Hematopoietic multipotent progenitor cell treated with erythropoietin and hydrocortisone succinate and interleukin-3 and kit ligand, for 4 days (in vitro differentiated cells): ENCODE measurements around the gene PNPT1.
A peak's percentile ranks its signal among the peaks of the same experiment; 100 is the strongest.
"Not testable (repeated sequence)": the region's sequence is repeated elsewhere in the genome, so short reads cannot be mapped to it uniquely, and the experiment has no call there.

Experiments used
- DNase-seq: peaks from one replicate; pipeline ENCODE4 v3.0.0-alpha.2; 2015

PNPT1 gene

DNA sequence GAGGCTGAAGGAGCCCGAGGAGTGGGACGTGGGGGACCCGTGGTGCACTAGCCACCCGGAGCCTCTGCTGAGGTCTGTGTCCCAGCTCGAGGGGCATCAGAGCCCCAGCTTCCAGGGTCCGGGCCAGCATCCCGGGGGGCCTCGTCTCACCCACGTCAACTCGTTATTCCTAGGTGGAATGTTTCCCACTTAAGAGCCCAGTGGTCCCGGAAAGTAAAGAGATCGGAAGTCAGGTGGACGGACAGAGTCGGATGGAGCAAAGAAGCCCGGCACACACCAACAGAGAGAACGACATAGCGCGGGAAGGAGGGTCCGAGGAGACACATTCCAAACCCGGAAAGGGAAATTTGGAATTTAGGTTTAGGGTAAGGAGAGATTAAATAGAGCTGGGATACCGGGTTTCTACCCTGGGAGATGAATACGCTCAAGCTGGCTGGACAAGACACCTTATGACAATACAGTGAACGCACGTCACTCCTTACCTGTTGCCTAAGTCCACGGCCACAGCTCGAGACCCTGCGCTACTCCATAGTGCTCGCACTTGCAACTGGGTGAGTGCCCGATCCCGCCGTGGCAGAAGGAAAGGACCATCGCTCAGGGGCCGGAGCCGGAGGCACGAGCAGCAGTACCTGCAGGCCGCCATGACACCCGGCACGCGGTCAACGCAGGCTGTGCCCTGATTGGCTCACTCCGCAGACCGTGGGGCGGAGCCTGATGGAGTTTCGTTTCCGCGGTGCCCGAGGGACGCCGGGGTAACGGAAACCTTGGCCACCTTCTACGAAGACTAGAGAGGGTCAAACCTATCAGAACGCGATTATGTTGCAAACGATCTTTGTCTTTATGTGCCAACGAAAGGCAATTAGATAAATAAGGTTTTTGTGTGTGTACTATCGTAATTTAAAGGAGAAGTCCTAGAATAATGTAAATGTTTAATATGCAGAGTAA is at the start of gene PNPT1:
Gene PNPT1, minus strand, starts transcription at position 664 of the 945 bp plus-strand sequence. Its CDS starts 21 bp downstream, at position 643.
- peak; percentile 99 for DNase-seq

DNA sequence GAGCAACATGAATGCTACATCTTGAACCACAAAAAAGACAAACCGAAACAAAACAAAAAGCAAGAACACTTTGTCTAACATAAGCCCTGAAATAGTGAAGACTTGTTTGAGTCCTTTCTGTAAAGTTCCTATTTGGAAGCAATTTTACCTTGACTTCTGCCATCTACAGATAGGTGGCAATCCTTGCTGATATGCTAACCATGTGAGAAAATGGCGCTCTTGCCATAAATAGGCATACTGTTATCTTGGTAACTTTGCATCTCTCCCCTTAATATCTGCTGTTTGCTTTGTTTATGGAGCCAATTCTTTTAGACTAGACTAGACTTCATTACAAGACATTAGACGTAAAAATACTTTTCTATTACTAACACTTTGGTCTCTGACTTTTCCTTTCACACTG is 49.4 kb upstream of the PNPT1 start:
- DNase-seq: no peak

DNA sequence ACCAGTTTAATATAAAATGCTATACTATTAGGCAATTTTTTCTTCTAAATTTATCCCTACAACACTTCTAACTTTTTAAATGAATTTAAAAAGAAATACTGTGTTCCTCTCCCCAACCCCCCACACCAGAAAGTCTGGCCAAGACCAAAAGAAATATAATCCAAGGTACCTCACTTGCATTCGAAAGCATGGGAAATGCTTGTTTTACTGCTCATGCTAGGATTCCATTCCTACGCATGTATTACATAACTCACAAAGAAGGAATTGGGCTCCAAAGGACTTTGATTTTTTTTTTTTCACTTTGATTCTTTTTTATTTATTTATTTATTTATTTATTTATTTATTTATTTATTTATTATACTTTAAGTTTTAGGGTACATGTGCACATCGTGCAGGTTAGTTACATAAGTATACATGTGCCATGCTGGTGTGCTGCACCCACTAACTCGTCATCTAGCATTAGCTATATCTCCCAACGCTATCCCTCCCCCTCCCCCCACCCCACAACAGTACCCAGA is 42.4 kb upstream of the PNPT1 start:
- not testable (repeated sequence) for DNase-seq

DNA sequence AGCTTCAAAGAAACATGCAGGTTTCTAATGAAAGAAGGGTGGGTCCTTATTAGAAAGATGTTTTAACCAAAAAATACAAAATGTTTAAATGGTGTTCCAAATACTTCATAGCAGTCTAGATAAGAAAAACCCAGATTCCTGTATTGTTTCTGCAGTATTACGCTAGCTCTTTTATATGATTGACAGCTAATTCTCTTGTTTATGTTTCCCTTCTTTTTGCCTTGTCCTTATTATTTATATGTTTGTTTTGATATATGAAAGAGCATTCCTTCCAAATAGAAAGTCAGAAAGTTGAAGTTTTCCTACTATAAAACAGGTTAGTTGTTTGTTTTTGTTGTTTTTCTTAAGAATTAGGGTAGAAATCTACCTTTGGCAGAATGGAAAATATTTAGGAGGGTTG is 41.1 kb upstream of the PNPT1 start:
- DNase-seq: no peak

DNA sequence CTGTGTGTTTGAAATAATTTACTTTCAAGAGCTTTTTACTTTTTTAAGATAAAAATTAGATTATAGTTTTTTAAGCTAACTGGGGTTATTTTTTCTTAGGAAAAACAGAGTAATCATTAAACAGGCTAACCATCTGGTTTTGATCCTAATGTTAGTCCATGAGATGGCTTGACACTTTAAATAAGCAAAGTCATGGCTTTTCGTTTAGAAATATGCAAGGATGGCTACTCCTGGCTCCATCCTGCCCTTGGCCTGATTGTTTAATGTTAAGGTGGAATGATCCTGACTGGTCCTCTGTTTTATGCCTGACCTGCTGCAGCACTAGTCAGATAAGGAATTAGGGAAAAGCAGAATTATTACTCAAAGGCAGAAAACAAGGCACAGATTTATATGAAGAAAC is 39.7 kb upstream of the PNPT1 start:
- no peak for DNase-seq

DNA sequence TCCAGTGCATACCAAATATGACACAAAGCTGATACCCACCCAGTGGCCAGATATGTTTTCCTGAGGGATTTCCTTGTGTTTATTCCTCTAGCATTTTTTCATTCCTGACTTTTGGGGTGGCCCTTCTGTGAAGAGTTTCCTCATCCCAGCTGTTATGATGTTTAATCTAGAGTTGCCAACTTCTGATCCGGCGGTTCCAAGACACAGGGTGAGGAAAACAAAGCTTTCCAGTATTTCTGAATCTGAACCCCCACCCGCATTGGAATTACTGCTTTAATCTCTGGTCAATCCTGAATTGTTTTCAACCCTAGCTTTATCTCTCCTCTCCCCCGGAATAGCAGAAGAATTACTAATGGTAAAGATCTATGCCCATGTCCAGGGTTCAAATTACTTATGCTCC is 39.2 kb upstream of the PNPT1 start:
- DNase-seq: no peak

DNA sequence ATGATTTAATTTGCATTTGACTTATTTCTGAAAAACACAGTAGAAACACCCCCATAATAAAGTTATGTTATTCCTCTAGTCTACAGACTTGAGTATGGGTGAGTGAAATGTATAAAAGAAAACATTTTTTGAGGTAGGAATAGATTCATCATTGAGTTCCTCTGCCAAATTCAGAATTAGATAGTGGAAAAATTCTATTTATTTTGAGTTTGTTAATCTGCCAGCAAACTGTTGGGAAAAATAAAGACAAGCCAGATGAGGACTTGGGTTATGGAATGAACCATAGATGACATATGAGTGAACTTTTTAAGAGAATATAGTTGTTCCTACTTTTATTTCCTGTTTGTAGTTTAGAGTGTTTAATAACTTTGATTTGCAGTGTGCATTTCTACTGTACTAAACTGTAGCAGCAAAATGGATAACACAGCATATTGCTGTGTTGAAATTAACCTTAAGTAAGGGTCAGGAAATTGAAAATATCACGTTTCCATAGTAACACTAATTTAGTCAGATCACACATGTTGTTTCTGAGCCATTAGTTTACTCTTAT is 35.6 kb upstream of the PNPT1 start:
- DNase-seq: no peak

DNA sequence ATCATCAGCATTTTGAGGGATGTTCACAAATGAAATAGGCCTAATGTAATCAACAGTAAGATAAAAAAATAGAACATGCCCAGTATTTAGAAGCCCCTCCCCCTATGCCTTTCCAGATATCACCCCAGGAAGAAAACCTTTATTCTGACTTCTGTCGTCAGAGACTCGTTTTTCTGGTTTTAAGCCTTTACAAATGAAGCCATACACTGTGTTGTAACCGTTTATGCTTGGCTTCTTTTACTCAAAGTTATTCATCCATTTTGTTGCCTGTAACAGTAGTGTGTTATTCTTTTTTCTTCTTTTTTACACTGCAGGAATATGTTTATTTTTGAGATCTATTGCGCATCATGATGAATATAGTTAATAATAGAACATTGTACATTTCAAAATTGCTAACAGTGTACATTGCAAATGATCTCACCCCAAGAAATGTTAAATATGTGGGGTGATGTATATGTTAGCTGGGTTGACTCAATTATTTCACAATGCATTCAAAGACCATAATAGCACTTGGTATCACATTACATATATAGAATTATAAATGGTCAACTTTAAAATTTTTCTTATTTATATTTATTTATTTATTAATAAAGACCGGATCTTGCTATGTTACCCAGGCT is 28.1 kb upstream of the PNPT1 start:
- no peak for DNase-seq

DNA sequence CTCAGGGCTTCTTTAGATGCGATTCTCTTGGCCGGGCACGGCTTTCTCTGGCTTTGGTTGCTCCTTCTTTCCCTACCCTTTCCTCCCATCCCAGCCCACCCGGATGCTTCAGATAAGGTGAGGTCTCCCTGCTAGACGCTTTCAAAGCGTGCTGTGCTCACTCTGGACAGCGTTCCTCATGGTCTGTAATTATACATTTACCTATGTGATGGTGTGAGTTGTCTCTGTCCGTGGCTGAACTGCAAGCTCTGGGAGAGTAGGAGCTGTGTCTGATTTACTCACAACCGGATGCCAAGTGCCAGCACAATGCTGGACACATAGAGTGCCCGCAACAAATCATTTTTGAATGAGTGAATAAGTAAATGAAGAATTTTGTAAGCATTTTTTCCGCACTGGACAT is 26.8 kb upstream of the PNPT1 start:
- no peak for DNase-seq

DNA sequence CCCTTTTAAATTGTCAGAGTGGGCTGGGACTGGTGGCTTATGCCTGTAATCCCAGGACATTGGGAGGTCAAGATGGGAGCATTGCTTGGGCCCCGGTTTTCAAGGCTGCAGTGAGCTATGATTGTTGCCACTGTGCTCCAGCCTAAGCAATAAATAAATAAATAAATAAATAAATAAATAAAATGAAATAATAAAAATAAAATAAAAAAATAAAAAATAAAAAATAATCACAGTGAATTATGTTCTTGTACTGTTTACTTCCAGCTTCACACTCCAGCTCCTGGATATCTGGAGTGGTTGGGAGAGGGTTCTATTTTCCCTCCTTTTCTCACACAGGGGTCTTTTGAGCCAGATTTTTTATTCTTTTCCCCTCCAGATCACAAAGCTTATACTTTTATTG is 26.2 kb upstream of the PNPT1 start:
- DNase-seq: no peak

DNA sequence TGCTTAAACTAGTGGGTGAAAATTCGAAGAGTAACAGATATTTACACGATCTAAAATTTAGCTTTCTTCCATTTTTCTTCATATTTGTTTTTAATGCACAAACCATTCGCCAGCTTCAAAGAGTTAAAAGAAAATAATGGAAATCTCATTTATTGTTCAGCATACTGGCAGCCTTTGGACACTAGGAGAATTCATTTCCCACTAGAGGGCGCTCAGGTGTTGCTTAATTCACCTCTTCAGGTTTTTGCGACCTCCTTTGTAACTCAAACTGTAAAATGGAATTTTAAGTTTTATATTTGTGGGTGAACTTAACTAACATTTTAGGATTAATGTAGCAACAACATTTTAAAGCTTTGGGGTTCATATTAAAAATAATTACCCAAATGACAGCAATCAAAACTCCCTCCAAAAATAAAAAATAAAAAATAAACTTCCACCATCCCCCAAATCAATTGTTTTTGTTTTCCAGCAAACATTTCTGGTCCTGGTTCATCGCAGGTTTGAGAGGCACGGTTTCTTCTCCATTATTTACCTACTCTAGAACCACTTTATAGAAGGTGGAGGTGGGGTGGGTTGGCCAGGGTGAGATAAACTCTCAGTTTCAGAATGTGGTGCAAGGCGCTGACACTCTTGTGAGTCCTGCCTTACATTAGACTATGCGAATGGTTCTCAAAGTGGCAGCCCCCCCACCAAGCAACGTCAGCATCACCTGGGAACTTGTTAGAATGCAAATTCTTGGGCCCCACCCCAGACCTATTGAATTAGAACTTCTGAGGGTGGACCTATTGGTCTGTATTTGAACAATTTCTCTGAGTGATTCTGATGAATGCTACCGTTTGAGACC is 24.7 kb upstream of the PNPT1 start:
- peak; percentile 86 for DNase-seq

DNA sequence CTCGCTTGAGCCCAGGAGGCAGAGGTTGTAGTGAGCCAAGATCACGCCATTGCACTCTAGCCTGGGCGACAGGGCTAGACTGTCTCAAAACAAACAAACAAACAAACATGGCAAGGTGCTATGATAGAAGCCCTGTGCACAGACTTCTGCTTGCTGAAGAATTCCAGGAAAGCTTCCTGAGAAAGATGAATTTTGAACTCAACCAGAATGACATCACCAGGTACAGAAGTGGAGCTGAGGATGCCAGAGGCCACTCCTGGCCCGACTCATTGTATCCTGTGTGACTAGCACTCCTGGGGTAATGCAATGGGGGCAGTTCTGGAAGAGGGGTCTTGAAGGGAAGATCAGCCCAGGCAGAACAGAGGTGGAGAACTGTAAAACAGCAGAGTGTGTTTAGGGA is 22.0 kb upstream of the PNPT1 start:
- DNase-seq: no peak

DNA sequence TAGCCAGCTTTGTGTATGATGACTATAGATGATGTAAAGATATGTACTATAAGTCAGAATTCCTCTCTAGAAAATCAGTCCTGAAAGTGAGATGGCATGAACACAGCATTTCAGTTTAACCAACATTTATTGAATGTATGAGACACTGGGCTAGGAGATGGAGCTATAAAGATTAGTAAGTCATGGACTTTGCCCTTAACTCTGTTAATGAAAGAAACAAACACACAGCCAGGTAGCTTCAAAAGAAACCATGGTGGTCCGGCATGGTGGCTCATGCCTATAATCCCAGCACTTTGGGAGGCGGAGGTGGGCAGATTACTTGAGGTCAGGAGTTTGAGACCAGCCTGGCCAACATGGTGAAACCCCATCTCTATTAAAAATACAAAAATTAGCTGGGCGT is 21.5 kb upstream of the PNPT1 start:
- not testable (repeated sequence) for DNase-seq

DNA sequence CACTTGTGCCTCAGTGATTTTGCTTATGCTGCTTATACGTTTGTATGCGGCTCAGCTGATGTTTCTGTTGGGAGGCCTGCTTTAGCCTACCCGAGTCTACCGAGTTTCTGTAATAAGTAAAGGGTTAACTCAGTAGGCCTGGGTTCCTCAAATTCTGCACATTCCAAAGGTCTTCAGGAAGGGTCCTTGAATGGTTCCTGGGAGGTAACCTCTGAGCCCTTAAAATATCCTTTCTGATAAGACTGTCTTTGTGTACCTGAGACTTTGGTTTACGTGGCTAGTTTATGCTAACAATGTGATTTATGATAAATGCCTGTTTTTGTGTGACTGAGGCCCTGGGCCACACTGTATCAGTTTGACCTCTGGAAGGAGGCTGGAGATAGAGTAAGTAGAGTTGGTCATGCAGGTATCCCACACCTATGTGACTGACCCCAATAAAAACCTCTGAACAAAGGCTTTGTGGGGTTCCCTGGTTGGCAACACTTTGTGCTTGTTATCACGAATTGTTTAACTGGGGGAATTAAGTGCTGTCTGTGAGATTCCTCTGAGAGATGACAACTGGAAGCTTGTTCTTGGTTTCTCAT is 18.9 kb upstream of the PNPT1 start:
- DNase-seq: no peak

DNA sequence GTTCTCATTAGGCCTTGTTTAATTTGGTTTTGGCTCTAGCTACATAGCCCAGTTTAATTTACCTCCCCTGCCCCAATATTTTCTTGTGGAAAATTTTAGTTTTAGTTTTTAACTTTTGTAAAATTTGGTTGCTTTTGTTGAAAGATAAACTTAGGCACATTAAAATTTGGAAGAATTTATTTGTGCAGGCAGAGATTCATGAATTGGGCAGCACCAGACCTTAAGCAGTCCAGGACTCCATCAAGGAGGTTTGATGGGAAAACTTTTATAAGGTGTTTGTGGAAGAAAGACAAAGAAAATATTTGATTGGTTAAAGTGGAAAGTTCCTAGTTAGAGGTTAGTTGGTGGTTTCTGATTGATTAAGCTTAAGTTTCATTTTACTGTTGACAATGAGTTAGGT is 16.4 kb upstream of the PNPT1 start:
- no peak for DNase-seq

DNA sequence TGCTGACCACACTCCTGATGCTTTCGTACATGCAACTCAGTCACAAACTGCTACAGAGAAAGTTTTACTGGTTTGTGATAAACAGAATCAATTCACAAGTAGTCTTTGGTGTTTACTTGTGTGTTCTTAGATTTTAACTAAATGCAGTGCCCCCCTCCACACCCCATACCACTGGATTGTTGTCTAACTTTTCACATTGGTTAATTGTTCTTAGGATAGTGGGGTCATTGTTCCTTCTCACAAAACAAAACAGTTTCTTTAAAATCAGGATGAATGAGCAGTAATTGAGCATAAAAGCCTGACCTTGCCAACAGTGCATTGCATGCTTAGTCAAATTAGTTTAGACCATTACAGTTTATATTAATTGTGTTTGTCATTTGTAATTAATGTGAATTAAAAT is 14.1 kb upstream of the PNPT1 start:
- no peak for DNase-seq

DNA sequence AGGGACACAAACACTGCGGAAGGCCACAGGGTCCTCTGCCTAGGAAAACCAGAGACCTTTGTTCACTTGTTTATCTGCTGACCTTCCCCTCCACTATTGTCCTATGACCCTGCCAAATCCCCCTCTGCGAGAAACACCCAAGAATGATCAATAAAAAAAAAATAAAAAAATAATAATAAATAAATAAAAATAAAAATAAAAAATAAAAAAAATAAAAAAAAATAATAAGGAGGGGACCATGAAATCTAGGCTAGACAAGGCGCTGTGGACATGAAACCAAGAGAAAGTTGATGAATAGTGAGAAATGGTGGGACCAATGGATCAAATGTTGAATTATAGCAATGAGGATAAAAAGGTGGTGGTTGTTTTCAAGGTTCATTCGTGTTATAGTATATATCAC is 12.6 kb upstream of the PNPT1 start:
- not testable (repeated sequence) for DNase-seq

DNA sequence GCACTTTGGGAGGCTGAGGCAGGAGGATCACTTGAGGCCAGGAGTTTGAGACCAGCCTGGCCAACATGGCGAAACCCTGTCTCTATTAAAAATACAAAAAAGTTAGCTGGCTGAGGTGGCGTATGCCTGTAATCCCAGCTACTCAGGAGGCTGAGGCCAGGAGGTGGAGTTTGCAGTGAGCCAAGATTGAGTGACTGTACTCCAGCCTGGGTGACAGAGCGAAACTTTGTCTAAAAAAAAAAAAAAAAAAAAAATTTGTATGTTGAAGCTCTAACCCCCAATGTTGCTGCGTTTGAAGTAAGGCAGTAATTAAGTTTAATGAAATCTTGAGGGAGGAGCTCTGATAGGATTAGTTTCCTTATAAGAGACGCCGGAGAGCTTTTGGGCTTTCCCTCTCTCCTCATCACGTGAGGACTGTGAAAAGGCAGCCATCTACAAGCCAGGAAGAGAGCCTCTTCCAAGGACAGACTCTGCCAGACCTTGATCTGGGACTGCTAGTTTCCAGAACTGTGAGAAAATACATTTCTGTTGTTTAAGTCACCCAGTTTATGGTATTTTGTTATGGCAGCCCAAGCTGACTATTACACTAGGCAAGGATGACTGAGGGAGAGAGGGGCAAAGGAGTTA is 11.5 kb upstream of the PNPT1 start:
- DNase-seq: no peak

DNA sequence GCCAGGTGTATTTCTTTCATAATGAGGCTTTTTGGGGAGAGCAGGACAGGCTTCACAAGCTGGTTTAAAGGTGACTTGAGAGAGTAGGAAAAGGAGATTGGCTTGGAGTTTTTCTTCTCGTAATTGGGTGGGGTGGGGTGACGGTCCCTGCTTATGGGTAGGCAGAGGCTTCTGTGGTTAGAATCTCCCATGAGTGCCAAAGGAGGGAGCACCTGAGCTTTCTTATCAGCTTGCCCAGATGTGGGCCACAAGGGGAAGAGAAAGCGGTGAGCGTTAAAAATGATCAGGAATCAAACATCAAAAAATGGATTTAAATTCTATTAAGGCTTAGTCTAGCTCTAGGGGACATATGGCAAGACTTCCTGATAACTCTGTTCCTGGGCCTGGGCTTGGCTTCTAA is 9.7 kb upstream of the PNPT1 start:
- DNase-seq: peak; percentile 70

DNA sequence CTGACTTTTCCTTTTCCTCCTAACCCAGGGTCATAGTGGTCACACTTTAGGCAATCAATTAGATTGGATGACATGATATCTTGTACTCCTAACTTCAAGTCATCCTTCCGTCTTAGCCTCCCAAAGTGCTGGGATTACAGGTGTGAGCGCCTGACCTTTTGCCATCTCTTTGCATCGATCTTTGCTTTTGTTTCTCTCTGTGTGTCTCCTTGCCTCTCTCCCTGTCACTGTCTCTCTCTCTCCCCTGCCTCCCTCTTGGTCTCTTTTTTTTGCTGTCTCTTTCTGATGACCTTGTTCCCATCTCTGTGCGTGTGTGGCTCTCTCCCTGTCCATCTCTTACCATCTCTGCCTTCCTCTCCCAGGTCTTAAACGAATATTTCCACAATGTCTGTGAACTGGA is 904 bp downstream of the PNPT1 start:
- DNase-seq: not testable (repeated sequence)

DNA sequence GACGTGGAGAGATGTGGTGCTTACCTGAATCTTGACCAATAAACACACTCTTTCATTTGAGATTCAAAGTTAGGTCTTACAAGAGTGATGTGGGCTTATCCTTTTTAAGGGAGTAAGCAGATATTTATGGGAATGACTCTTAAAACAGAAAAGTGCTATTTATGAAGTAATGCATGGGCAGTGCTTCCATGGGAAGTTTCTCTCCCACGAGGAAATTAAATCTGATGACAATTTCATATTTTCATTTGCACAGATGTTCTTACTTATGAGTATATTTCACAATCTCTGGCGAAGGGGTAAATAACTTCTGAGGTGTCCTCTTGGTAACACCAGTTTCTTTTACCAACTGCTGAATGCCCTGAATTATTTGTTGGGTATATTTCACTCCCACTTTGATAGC is 21.0 kb downstream of the PNPT1 start:
- DNase-seq: no peak

DNA sequence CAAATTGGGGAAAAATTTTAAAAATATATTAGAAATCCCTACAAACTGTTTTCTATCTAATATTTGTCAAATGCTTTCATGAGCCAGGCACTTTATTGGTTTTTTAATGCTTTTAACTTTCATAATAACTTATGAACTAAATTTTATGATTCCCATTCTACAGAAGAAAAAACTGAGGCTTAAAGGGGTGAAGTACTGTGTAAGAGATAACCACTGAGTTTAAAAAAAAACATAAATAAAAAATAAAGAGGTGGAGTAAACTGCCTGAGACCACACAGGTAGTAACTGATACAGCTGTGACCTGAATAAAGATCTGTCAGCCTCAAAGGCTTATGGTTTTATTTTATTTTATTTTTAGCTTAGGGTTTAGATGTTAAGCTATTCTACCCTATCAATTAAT is 24.7 kb downstream of the PNPT1 start:
- no peak for DNase-seq
